ENCODE measurements around the gene DAP.
"Not testable (repeated sequence)": the region's sequence is repeated elsewhere in the genome, so short reads cannot be mapped to it uniquely, and the experiment has no call there.

The DAP gene

DNA sequence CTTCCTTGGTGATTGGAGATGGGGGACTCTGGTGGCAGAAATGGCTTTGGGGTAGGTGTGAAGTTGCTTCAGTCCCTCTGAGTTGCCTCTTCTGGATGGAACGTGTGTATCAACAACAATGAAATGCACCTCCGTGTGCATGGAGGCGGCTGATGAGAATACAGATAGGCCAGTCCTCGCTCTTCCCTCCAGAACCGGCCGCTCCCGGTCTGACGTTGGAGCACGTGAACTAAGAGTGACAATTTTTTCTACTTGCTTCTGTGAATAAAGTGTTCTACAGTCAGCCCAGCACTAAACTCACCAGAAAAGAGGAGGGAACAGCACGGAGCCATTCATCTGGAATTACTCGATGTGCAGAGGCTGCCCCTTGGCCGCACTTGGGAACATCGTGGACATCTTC, 106.5 kb downstream of the DAP start:
- no peak for DNase-seq (ENCODE audit: low read depth in 2 of 2)

DNA sequence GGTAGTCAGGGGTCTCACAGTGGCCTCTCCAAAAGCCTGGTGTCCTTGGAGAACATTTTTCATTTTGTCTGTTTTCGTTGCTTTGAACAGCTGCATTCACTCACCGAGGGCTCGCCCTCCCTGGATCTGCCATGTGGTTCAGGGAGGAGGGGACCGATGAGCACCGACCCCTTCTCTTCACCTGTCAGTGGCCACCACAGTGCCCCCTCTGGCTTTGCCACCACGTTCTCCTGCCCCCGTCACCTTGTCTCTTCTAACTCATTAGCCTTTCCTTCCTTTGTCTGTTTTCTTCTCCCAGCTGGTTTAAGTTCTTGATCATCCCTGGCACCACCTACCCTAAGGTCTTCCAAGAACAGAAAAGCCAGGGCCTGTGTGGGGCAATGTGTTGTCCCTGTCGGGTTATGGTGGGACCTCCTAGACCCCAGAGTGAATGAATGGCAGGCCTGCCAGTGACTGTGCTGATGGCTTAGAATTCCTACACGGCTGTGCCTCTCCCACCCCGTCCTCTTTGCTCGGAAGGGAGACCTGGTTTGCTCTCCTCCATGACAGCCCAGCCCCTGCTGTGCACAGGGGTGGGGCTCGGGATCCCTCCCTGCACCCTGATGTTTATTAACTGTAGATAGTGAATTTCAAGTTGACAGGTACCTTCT, 107.2 kb downstream of the DAP start:
- DNase-seq (ENCODE audit: low read depth in 2 of 2): no peak

DNA sequence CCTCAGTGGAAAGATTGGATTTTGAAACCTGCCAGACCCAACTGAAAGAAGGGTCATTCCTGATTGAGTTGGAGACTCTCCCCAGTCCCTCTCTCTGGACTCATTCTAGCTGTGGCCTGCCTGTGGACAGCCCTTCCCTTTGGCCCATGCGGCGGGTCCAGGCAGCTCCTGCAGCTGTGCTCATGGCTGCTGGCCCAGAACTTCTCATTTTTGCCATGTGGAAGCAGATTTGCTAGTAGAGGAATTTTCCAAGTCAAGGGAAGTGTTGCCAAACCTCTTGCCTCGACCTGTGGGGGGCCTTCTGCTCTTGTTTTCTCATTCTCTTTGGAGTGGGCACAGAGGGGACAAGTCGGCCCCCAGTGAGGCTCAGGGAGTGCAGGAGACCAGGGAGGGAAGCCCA, 108.0 kb downstream of the DAP start:
- no peak for DNase-seq (ENCODE audit: low read depth in 2 of 2)

DNA sequence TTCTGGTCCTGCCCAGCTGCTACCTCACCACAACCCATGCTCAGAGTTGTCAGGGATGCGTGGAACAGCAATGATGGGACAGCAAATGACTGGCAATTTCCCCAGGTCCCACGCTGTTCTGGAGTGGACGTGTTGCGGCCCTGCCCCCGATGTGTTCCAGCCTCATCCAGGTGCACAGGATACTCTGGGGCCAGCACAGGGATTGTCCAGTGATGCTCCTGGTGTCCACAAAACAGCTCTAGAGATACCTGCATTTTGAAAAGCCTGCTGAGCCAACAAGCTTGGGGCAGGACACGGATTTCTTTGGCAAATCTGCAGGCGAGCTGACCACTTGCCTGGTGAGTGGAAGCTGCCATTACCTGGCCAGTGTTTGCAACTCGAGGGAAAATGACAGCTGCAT, 108.4 kb downstream of the DAP start:
- DNase-seq (ENCODE audit: low read depth in 2 of 2): no peak

DNA sequence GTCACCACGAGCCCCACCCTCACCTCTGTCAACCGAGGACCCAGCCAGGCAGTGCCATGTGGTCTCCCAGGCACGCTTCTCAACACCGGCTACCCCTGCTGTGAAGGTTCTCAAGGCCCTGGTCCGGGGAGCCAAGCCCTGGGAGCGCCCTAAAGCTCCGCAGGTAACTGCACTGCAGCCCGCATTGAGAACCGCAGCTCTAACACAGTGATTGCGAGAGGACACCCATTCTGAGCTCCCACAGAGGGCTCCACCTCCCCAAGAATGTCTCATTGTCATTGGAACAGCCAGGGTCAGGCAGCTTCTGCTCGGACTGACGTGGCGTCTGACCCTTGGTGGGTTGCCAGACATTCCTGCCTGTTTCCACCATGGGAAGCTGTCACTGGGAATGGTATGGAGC, 108.9 kb downstream of the DAP start:
- DNase-seq (ENCODE audit: low read depth in 2 of 2): no peak

DNA sequence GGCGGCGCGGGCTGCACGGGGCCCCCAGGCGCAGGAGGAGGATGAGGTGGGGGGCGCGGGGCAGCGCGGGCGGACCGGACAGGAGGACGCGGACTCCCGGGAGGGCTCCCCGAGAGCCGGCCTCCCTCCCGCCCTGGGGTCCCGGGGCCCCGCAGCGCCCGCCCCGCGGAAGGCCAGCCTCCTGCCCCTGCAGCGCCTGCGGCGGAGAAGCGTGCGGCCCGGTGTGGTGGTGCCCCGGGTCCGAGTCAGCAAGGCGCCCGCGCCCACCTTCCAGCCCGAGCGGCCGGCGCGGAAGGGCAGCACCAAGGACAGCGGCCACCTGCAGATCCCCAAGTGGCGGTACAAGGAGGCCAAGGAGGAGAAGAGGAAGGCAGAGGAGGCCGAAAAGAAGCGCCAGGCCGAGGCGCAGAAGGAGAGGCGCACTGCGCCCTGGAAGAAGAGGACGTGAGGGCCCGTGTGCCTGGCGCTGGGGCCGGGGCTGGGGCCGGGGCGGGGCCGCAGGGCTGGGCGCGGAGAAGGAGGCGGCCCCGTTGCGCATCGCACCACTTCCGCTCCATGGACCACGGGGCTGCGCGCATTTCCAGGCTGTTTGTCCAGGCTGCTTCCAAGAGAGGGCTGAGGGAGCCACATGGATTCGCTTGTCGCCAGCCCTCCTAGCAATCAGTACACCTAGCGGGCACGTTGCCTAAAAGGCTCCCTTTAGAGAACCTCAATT, 111.2 kb downstream of the DAP start:
- DNase-seq (ENCODE audit: low read depth in 2 of 2): no peak

DNA sequence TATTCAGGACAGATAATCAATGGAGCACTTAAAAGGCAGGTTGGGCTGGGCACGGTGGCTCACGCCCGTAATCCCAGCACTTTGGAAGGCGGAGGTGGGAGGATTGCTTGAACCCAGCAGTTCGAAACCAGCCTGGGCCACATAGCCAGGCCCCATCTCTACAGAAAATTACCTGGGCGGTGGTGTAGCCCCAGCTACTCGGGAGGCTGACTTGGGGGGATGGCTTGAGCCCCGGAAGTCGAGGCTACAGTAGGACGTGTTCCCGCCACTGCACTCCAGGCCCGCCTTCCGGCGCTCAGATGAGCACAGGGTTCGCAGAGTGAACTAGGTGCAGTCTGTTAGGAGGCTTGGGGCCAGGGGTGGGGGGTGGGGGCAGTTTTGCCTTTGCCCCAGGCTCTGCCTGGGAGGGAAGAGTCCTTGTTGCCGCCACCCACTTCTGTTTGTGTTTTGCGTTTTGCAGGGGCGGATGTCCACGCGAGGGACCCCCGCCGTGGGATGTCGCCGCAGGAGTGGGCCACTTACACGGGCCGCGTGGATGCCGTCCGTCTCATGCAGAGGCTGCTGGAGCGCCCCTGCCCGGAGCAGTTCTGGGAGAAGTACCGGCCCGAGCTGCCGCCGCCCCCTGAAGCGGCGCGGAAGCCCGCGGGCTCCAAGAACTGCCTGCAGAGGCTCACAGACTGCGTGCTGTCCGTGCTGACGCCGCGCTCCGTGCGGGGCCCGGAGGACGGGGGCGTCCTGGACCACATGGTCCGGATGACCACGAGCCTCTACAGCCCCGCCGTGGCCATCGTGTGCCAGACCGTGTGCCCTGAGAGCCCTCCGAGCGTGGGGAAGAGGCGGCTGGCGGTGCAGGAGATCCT, 112.0 kb downstream of the DAP start:
- no peak for DNase-seq (ENCODE audit: low read depth in 2 of 2)

DNA sequence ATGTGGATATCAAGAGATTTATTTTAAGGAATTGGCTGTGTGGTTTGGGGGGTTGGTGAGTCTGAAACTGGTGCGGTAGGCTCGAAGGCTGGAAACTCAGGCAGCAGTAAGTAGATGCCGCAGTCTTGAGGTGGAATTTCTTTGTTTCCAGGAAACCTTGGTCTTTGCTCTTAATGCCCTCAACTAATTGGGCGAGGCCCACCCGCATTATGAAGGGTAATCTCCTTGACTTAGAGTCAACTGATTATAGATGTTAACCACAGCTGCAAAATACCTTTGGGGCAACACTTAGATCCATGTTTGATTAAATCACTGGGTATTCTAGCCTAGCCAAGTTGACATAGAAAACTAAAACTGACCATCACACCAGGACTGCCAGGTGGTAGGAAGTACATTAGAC, 113.4 kb downstream of the DAP start:
- no peak for DNase-seq (ENCODE audit: low read depth in 2 of 2)

DNA sequence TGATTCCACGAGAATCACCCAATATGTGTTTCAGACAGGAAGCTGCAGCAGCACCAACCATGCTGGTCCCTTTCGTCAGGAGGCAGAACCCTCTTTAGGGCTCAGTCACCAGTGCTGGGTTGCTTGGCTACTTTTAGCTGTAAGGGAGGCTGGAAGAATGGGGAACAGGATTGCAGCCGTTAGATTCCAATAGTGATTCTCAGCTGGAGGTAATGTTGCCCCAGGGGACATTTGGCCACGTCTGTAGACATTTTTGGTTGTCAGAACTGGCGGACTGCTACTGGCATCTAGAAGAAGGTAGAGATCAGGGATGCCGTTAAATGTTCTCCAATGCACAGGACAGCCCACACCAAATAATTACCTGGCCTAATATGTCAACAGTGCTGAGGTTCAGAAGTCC, 115.4 kb downstream of the DAP start:
- DNase-seq (ENCODE audit: low read depth in 2 of 2): no peak

DNA sequence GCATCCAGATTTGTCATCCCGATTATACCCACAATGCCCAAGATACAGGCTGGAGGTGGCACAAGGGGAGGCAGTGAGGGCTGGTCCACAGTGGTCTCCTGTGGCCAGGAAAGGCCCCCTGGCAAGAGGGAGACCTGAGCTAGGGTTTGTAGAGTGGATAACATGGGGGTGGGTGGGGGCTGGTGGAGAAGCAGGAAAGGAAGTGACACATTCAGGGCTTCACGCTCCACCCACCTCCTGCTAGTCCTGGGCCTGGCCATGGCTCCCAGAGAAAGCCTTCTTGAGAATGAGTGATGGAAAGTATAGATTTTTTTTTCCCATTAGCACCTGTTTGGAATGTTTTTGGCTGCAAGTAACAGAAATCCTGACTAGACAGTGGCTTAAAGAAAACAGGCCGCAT, 115.9 kb downstream of the DAP start:
- no peak for DNase-seq (ENCODE audit: low read depth in 2 of 2)

DNA sequence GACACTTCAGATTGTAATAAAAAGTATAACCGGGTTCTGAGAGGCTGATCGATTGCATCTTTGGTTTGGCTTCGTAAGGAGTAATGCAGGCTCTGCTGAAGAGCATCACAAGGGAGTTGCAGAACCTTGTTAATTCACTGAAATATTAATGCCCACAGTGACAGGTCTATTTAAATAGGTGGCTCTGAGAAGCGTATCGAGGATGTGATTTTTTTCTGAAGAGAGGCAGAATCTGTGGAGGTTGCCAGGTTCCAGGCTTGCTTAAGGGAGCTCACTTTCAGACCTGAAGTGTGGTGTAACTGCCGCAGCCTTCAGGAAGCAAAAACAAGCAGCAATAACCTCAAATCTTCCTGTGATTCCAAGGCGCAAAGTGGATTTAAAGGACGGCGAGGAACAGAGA, 116.8 kb downstream of the DAP start:
- no peak for DNase-seq (ENCODE audit: low read depth in 2 of 2)

DNA sequence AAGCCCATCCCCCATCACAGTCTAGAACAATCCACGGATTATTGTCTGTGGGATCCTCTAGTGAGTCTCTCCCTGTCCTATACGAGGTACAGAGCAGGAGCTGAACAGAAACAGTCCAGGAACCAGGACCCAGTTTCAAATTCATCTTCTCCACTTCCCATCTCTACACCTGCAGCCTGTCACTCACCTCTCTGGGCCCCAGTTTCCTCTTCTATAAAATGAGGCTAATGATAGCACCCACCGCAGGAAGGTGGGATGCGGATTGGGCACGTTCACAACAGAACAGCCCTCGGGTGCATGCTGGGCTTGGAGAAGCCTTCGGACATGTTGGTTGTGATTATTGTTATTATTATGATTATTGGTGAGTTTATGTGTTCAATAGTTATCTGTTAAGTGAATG, 118.7 kb downstream of the DAP start:
- no peak for DNase-seq (ENCODE audit: low read depth in 2 of 2)

DNA sequence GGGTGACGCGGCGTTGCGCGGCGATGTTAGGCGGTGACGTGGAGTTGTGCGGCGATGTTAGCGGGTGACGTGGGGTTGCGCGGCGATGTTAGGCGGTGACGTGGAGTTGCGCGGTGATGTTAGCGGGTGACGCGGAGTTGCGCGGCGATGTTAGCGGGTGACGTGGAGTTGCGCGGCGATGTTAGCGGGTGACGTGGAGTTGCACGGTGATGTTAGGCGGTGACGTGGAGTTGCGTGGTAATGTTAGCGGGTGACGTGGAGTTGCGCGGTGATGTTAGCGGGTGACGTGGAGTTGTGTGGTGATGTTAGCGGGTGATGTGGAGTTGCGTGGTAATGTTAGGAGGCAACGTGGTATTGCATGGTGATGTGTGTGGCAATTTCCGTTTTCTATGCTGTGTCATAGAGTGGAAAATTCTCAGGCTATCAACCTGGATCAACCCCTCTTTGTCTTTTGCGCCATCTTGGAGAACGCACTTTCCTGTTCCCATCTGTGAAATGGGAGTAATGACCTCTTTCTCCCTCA, 121.1 kb downstream of the DAP start:
- no peak for DNase-seq (ENCODE audit: low read depth in 2 of 2)

DNA sequence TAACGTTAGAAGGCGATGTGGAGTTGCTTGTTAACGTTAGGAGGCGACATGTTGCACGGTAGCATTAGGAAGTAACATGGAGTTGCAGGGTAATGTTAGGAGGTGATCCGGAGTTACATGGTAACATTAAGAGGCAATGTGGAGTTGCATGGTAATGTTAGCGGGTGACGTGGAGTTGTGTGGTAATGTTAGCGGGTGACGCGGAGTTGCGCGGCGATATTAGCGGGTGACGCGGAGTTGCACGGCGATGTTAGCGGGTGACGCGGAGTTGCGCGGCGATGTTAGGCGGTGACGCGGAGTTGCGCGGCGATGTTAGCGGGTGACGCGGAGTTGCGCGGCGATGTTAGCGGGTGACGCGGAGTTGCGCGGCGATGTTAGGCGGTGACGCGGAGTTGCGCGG, 122.3 kb downstream of the DAP start:
- DNase-seq (ENCODE audit: low read depth in 2 of 2): not testable (repeated sequence)

DNA sequence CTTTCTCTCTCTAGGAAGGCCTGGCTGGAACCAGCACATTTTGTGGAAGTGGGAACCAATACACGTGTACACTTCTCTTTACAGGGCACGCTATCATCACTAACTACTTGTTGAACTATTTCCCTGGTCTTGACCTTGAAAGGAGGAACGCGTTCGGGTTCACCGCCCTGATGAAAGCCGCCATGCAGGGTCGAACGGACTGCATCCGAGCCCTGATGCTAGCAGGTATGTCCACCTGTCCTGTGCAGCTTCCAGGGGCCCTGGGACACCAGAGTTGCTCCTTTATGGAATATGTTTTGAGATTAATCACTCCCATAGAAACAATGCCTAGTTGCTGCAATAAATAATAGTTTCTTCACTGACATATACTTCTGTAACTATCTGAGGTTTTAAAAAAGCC, 123.1 kb downstream of the DAP start:
- DNase-seq (ENCODE audit: low read depth in 2 of 2): no peak

DNA sequence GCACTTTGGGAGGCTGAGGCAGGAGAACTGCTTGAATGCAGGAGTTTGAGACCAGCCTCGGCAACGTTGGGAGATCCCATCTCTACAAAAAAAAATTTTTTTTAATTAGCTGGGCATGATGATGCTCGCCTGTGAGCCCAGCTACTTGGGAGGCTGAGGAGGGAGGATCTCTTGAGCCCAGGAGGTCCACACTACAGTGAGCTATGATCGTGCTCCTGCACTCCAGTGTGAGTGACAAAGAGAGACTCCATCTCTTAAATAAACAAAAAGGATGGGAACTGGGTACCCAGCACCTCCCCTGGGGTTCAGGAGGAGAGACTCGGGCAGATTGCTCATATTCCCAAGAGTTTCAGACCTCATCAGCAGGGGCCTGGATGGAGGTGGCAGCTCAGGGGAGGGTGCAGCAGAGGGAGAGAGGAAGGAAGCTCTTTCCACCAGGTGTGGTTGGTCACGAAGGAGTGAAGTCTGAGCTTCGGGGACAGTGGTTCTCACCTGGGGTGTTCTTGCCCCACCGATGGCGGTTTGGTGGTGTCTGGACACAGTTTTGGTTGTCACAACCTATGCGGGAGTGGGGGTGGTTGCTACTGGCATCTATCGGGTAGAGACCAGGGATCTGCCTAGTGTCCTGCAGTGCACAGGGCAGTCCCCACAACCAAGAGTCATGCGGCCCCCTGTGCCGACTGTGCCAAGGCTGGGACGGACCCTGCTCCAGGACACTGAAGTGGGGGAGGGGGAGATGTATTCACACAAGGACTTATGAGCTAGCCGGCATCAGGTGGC, 124.5 kb downstream of the DAP start:
- no peak for DNase-seq (ENCODE audit: low read depth in 2 of 2)

DNA sequence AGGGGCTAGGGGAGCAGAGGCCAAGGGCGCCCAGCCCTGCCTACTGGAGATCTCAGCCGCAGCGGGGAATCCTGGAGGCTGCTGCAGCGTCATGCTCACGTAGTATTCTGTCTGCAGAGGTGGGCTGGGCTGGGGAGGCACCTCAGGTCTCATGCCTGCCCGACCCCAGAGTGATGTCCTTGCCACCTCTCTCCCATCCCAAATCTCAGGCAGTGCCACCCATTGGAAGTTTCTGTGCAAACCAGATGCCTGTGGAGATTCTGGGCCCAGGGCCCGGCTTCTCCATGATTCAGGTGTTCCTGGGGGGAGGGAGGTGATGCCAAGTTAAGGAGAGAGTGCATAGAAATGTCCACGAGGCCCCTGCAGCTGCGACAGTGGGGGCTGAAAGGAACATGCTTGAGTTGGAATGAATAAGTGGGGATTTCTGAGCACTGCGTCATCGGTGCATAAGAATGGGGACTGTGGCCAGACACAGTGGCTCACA, 125.1 kb downstream of the DAP start:
- DNase-seq (ENCODE audit: low read depth in 2 of 2): peak in 1 of 2 donors; percentile 32

DNA sequence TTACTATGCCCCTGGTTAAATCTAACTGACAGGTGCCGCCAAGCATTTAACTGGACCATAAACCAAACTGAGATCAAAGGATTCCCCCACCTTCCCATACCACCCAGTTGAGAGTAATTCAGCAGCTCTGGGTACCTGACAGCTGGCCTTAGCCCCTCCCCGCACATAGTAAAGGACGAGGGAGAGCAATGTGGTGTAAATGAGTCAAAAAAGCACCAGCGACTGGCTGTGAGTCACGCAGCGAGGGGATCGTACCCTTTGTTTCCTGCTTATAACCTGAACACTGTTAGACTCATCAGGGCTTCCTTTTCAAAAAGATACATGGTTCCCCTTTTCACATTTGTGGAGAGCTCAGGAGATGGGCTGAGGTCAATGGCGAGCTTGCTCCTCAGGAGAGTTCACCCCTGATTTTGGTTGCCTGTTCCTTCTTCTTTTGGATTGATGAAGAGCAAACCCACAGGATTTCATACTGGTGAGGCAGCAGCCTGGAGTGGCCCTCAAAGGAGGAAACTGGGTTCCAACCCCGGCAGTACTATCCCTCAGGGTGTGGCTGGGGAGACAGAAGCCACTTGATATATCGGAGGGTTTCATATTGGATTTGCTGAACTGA, 125.7 kb downstream of the DAP start:
- DNase-seq (ENCODE audit: low read depth in 2 of 2): peak; percentile 56 to 74

DNA sequence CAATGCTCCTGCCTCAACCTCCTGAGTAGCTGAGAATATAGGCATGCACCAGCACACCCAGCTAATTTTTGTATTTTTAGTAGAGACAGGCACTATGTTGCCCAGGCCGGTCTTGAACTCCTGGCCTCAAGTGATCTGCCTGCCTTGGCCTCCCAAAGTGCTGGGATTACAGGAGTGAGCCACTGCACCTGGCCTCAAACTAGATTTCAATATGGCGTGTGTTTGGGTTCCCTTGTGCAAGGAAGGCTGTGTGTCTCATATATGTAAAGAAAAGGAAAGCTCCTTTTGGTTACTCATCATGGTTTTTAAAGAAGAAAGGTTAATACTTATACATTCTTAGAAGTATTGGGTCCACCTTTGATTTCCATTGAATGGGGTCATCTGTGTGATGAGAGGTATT, 126.5 kb downstream of the DAP start:
- DNase-seq (ENCODE audit: low read depth in 2 of 2): no peak

DNA sequence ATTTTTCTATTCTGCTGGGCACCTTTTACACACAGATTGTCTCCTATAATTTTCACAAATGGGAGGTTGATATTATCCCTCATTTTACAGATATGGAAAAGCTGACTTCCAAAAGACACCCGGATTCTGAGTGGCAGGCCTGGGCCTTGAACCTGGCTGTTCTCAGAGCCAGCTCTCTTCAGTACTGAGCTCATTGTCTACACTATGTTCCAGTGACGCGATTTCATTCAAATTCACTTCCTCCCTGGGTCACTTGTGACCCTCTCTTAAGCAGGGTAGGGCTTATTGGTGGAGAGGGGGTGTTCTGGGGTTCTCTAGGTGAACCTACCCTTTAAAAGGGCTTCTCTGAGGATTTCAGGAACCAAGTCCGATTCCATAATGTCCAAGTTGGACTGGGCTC, 127.0 kb downstream of the DAP start:
- DNase-seq (ENCODE audit: low read depth in 2 of 2): no peak

Measured in stimulated activated CD8-positive, alpha-beta memory T cell treated with anti-CD3 and anti-CD28 coated beads, Interleukin-2, amount 100 ng/mL, for 48 hours (primary cell).